ENCODE measurements around the gene STK11IP. TPM values are rescaled to one million over a fixed set of nuclear protein-coding genes. Genes with fewer than 3 reads are reported as not detected.

The STK11IP gene
- total RNA-seq, 1 experiment from 2014 or later = 35.6 TPM

DNA sequence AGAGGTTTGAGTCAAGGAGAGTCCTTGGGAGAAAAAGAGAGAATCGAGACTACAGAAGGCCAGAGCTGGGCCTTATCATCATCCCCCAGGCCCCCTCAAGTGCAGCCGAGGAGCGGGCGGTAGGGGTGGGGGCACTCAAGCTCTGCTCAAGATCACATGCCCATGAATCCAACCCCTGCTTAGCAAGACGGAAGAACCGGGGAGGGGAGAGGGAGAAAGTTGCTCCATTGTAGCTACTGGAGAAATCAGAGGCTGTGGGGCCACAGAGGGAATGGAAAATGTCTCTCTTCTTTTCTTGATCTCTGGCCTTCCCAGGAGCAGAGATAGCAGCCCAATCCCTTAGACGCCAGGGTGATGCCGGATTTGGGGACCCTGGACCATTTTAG, 44.4 kb downstream of the STK11IP start:
- CTCF ChIA-PET = no interaction called here
- no peaks in the 10 kb centered on the region for H3K36me3 ChIP-seq (ENCODE audit: insufficient read depth, low read length, poor library complexity, severe bottlenecking)
- no peak for DNase-seq (ENCODE audit: low spot score)
- no peaks in the 10 kb centered on the region for H3K9me3 ChIP-seq (ENCODE audit: low read depth, low read length, poor library complexity, severe bottlenecking)
- H3K4me1 ChIP-seq (ENCODE audit: insufficient read depth, low read length, poor library complexity, severe bottlenecking) = peaks cover 9% of the 10 kb centered on the region
- no peak overlapping the region for H3K27ac ChIP-seq (ENCODE audit: low read depth, low read length, poor library complexity, severe bottlenecking)
- intact Hi-C loops (cut with micrococcal nuclease; ENCODE audit: unreplicated experiment) = loop anchor here (1.0 to 5.0 kb wide), 3 partner anchors 47 to 240 kb away; no protein-coding TSS in a partner anchor
- POLR2A ChIA-PET (ENCODE audit: low non-redundant PET) = interaction anchor here (0.7 kb wide), 1 partner anchor 1433 kb away, joined by 4 read pairs; no protein-coding TSS in a partner anchor
- no peak overlapping the region for H3K4me3 ChIP-seq (ENCODE audit: low read depth, low read length, poor library complexity, severe bottlenecking)
- no peak for TF ChIP-seq EZH2 (IDR thresholded peaks at IDR 0.05; ENCODE audit: borderline replicate concordance, low read depth, low read length, poor library complexity, severe bottlenecking)
- no peak for TF ChIP-seq CTCF (conservative IDR thresholded peaks at IDR 0.05; ENCODE audit: low read depth, low read length)
- H3K27me3 ChIP-seq (replicated peaks; ENCODE audit: insufficient read depth, low read depth, low read length, poor library complexity) = no peaks in the 10 kb centered on the region
- BruUV-seq (replicated peaks) = no TSS peak

GRCh38 chr2:219642465-219643083, 44.9 kb downstream of the STK11IP start:
- ChIA-PET POLR2A (ENCODE audit: low non-redundant PET) (no interaction called here), CTCF (no interaction called here)
- no TSS peak for BruUV-seq (replicated peaks)
- no peaks in the 10 kb centered on the region for H3K36me3 ChIP-seq (ENCODE audit: insufficient read depth, low read length, poor library complexity, severe bottlenecking)
- no peak overlapping the region for H3K27ac ChIP-seq (ENCODE audit: low read depth, low read length, poor library complexity, severe bottlenecking)
- no peaks in the 10 kb centered on the region for H3K27me3 ChIP-seq (replicated peaks; ENCODE audit: insufficient read depth, low read depth, low read length, poor library complexity)
- H3K4me1 ChIP-seq (ENCODE audit: insufficient read depth, low read length, poor library complexity, severe bottlenecking) = peaks cover 9% of the 10 kb centered on the region
- TF ChIP-seq CTCF (conservative IDR thresholded peaks at IDR 0.05; ENCODE audit: low read depth, low read length) (peak; percentile 99), EZH2 (IDR thresholded peaks at IDR 0.05; ENCODE audit: borderline replicate concordance, low read depth, low read length, poor library complexity, severe bottlenecking) (no peak)
- DNase-seq (ENCODE audit: low spot score) = peak; percentile 96
- intact Hi-C loops (cut with micrococcal nuclease; ENCODE audit: unreplicated experiment) = loop anchor here (1.0 to 5.0 kb wide), 3 partner anchors 46 to 240 kb away; no protein-coding TSS in a partner anchor
- no peaks in the 10 kb centered on the region for H3K9me3 ChIP-seq (ENCODE audit: low read depth, low read length, poor library complexity, severe bottlenecking)
- H3K4me3 ChIP-seq (ENCODE audit: low read depth, low read length, poor library complexity, severe bottlenecking) = no peak overlapping the region

DNA sequence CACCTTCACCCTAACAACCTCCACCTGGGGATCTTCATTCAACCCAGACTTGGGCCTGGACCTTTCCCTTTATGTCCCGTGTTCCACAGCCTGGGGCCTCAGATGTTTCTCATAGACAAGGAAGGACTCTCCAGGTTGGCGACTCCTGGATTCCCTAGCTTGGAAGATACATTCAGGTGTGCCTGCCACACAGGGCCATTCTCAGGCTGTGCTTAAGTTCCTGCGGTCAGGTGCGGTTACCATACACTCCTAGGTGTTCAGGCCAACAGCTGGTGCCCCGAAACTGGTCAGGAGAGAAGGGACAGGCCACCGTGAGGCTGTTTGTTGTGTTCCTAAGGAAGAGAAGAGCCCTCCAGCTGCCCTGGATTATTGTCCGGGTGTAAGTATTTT, 45.4 kb downstream of the STK11IP start:
- no peaks in the 10 kb centered on the region for H3K36me3 ChIP-seq (ENCODE audit: insufficient read depth, low read length, poor library complexity, severe bottlenecking)
- H3K4me3 ChIP-seq (ENCODE audit: low read depth, low read length, poor library complexity, severe bottlenecking) = no peak overlapping the region
- no peaks in the 10 kb centered on the region for H3K27me3 ChIP-seq (replicated peaks; ENCODE audit: insufficient read depth, low read depth, low read length, poor library complexity)
- no peak for TF ChIP-seq CTCF (conservative IDR thresholded peaks at IDR 0.05; ENCODE audit: low read depth, low read length)
- no peak for TF ChIP-seq EZH2 (IDR thresholded peaks at IDR 0.05; ENCODE audit: borderline replicate concordance, low read depth, low read length, poor library complexity, severe bottlenecking)
- peaks cover 9% of the 10 kb centered on the region for H3K4me1 ChIP-seq (ENCODE audit: insufficient read depth, low read length, poor library complexity, severe bottlenecking)
- no peaks in the 10 kb centered on the region for H3K9me3 ChIP-seq (ENCODE audit: low read depth, low read length, poor library complexity, severe bottlenecking)
- ChIA-PET POLR2A (ENCODE audit: low non-redundant PET) (no interaction called here), CTCF (no interaction called here)
- no peak for DNase-seq (ENCODE audit: low spot score)
- BruUV-seq (replicated peaks) = no TSS peak
- intact Hi-C loops (cut with micrococcal nuclease; ENCODE audit: unreplicated experiment) = loop anchor here (2.0 to 5.0 kb wide), 2 partner anchors 46 to 241 kb away; no protein-coding TSS in a partner anchor
- H3K27ac ChIP-seq (ENCODE audit: low read depth, low read length, poor library complexity, severe bottlenecking) = no peak overlapping the region
